ENCODE measurements around the gene RAB7A.

Gene RAB7A

DNA sequence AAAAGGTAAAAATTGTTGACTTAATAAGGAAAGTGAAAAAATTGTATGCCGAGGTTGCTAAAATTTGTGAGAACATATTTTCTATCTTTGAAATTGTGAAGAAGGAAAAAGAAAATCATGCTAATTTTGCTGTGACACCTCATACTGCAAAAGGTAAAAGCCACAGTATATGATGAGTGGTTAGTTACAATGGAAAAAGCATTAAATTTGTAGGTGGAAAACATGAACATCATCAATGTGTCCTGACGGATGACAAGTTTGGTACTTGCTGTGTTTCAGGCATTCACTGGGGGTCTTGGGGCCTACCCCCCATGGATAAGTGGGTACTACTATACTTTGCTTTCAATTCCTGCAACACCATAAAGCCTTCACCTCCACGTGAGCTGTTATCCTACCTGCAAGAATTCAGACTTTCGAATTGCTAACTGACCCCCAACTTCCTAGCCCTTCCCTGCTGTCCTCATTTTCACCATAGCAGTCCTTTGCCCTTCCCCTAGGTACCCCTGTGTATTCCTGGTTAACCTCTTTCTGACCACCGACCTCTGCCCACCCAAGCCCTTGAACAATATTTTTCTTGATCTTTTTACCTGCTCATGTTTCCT, 62.4 kb downstream of the RAB7A start:
- no peaks in the 10 kb centered on the region for H3K36me3 ChIP-seq (ENCODE audit: control insufficient read depth in 2 of 2, insufficient read depth in 2 of 2, low read length in 2 of 2)
- no peak overlapping the region for H3K4me3 ChIP-seq (ENCODE audit: low read length in 2 of 2)
- H3K9me3 ChIP-seq (ENCODE audit: control insufficient read depth in 2 of 2, low read length in 2 of 2): no peaks in the 10 kb centered on the region
- peaks cover 27% of the 10 kb centered on the region for H3K4me1 ChIP-seq (ENCODE audit: control insufficient read depth, insufficient read depth, low read length)
- no peaks in the 10 kb centered on the region for H3K27me3 ChIP-seq (ENCODE audit: control insufficient read depth in 1 of 2, insufficient read depth in 2 of 2, low read length in 2 of 2)
- no peak overlapping the region for H3K9ac ChIP-seq (ENCODE audit: low read length in 2 of 2)
- no peak overlapping the region for H3K27ac ChIP-seq (ENCODE audit: low read length)

DNA sequence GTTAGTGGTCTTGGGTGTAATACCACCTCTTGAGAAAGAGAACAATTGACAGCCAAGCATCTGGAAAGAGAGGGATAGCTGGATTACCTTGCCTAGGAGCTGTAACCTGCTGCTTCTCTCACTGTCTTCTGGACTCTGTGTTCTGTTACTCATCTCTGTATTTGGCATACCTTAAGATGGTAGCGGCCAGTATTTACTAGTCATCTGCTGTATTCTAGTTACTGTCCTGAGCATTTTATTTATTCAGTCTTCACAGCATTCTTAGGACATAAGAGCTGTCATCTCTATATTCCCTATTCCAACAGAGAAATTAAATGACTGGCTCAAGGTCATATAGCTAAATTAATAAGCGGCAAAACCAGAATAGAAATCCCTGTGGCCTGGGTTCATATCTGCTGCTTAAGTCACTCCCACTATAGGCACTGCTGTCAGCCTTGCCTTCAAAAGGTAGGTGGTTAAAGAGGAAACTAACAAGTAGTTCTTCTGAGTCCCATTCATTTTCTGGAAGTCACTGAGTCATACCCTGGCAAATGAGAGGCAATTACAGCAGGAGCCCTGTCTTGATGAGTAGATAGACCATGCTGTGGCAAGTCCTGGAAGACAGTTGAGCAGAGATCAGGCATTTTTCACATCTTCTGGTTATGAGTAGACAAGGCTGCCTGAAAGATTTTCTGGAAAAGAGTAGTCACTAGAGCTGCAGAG, 68.2 kb downstream of the RAB7A start:
- Histone ChIP-seq H3K4me3 (ENCODE audit: low read length in 2 of 2) (no peak overlapping the region), H3K27me3 (ENCODE audit: control insufficient read depth in 1 of 2, insufficient read depth in 2 of 2, low read length in 2 of 2) (no peaks in the 10 kb centered on the region), H3K9me3 (ENCODE audit: control insufficient read depth in 2 of 2, low read length in 2 of 2) (no peaks in the 10 kb centered on the region), H3K4me1 (ENCODE audit: control insufficient read depth, insufficient read depth, low read length) (peaks cover 16% of the 10 kb centered on the region), H3K9ac (ENCODE audit: low read length in 2 of 2) (no peak overlapping the region), H3K27ac (ENCODE audit: low read length) (no peak overlapping the region), H3K36me3 (ENCODE audit: control insufficient read depth in 2 of 2, insufficient read depth in 2 of 2, low read length in 2 of 2) (peaks cover 8 to 16% of the 10 kb centered on the region in 2 donors)

DNA sequence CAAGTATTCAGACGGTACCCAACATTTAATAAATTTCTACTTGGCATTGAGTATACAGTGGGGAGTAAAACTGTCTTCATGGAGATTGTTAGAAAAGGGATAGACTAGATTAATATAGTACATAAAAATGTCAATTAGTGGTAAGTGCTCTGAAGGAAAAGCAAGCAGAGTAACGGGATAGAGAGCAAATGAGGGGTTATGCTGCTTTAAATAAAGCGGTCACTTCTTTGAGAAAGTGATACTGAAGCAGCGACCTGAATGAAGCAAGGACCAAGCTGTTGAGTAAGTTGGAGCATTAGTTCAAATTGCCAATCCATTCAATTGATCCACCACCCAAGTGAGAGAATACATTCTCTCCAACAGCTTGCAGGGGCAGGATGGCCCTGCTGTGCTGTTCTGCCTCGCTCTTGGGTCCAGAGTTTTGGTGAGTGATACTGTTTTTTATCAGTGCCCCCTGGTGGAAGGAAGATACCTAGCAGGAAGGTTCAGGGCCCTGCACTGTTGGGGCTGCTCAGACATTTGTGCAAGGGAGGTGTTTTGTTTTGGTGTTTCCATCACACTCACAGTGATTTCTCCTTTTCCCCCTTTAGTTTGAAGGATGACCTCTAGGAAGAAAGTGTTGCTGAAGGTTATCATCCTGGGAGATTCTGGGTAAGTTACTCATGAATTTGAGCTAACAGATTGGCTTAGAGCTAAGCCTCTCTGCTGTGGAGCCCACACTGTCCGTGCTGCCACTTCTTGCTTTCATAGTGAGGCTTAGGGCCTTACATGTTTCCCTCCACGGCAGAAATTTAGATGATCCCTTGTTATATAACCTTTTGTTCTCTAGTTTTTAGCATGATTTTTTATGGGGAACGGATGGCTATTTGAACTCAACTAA, 69.0 kb downstream of the RAB7A start:
- peaks cover 16% of the 10 kb centered on the region for H3K4me1 ChIP-seq (ENCODE audit: control insufficient read depth, insufficient read depth, low read length)
- H3K27me3 ChIP-seq (ENCODE audit: control insufficient read depth in 1 of 2, insufficient read depth in 2 of 2, low read length in 2 of 2): no peaks in the 10 kb centered on the region
- H3K36me3 ChIP-seq (ENCODE audit: control insufficient read depth in 2 of 2, insufficient read depth in 2 of 2, low read length in 2 of 2): peaks cover 14 to 20% of the 10 kb centered on the region in 2 donors
- peak overlapping the region; percentile 16 to 29 for H3K9ac ChIP-seq (ENCODE audit: low read length in 2 of 2)
- H3K27ac ChIP-seq (ENCODE audit: low read length): no peak overlapping the region
- H3K9me3 ChIP-seq (ENCODE audit: control insufficient read depth in 2 of 2, low read length in 2 of 2): no peaks in the 10 kb centered on the region
- H3K4me3 ChIP-seq (ENCODE audit: low read length in 2 of 2): peak overlapping the region in 1 of 2 donors; percentile 4

GRCh38 chr3:128799653-128800052, 73.7 kb downstream of the RAB7A start:
- no peak overlapping the region for H3K9ac ChIP-seq (ENCODE audit: low read length in 2 of 2)
- H3K36me3 ChIP-seq (ENCODE audit: control insufficient read depth in 2 of 2, insufficient read depth in 2 of 2, low read length in 2 of 2): peaks cover 14 to 20% of the 10 kb centered on the region in 2 donors
- H3K27me3 ChIP-seq (ENCODE audit: control insufficient read depth in 1 of 2, insufficient read depth in 2 of 2, low read length in 2 of 2): no peaks in the 10 kb centered on the region
- H3K27ac ChIP-seq (ENCODE audit: low read length): no peak overlapping the region
- no peak overlapping the region for H3K4me3 ChIP-seq (ENCODE audit: low read length in 2 of 2)
- no peaks in the 10 kb centered on the region for H3K9me3 ChIP-seq (ENCODE audit: control insufficient read depth in 2 of 2, low read length in 2 of 2)
- peaks cover 20% of the 10 kb centered on the region for H3K4me1 ChIP-seq (ENCODE audit: control insufficient read depth, insufficient read depth, low read length)

GRCh38 chr3:128800241-128801187, 74.5 kb downstream of the RAB7A start:
- peak overlapping the region; percentile 24 for H3K27ac ChIP-seq (ENCODE audit: low read length)
- peaks cover 14 to 20% of the 10 kb centered on the region in 2 donors for H3K36me3 ChIP-seq (ENCODE audit: control insufficient read depth in 2 of 2, insufficient read depth in 2 of 2, low read length in 2 of 2)
- peak overlapping the region in 1 of 2 donors; percentile 16 for H3K4me3 ChIP-seq (ENCODE audit: low read length in 2 of 2)
- H3K9ac ChIP-seq (ENCODE audit: low read length in 2 of 2): no peak overlapping the region
- peaks cover 23% of the 10 kb centered on the region for H3K4me1 ChIP-seq (ENCODE audit: control insufficient read depth, insufficient read depth, low read length)
- H3K9me3 ChIP-seq (ENCODE audit: control insufficient read depth in 2 of 2, low read length in 2 of 2): no peaks in the 10 kb centered on the region
- H3K27me3 ChIP-seq (ENCODE audit: control insufficient read depth in 1 of 2, insufficient read depth in 2 of 2, low read length in 2 of 2): no peaks in the 10 kb centered on the region

GRCh38 chr3:128801779-128802380, 75.9 kb downstream of the RAB7A start:
- Histone ChIP-seq H3K4me1 (ENCODE audit: control insufficient read depth, insufficient read depth, low read length) (peaks cover 23% of the 10 kb centered on the region), H3K9ac (ENCODE audit: low read length in 2 of 2) (no peak overlapping the region), H3K4me3 (ENCODE audit: low read length in 2 of 2) (no peak overlapping the region), H3K36me3 (ENCODE audit: control insufficient read depth in 2 of 2, insufficient read depth in 2 of 2, low read length in 2 of 2) (peaks cover 22 to 29% of the 10 kb centered on the region in 2 donors), H3K27me3 (ENCODE audit: control insufficient read depth in 1 of 2, insufficient read depth in 2 of 2, low read length in 2 of 2) (no peaks in the 10 kb centered on the region), H3K27ac (ENCODE audit: low read length) (no peak overlapping the region), H3K9me3 (ENCODE audit: control insufficient read depth in 2 of 2, low read length in 2 of 2) (no peaks in the 10 kb centered on the region)

- Histone ChIP-seq H3K9ac (ENCODE audit: low read length in 2 of 2) (no peak overlapping the region), H3K27ac (ENCODE audit: low read length) (no peak overlapping the region), H3K9me3 (ENCODE audit: control insufficient read depth in 2 of 2, low read length in 2 of 2) (no peaks in the 10 kb centered on the region), H3K4me3 (ENCODE audit: low read length in 2 of 2) (no peak overlapping the region), H3K27me3 (ENCODE audit: control insufficient read depth in 1 of 2, insufficient read depth in 2 of 2, low read length in 2 of 2) (no peaks in the 10 kb centered on the region), H3K36me3 (ENCODE audit: control insufficient read depth in 2 of 2, insufficient read depth in 2 of 2, low read length in 2 of 2) (peaks cover 26 to 29% of the 10 kb centered on the region in 2 donors), H3K4me1 (ENCODE audit: control insufficient read depth, insufficient read depth, low read length) (peaks cover 23% of the 10 kb centered on the region)
These were observed 77.3 kb downstream of the RAB7A start for GRCh38 chr3:128803307-128803706.

GRCh38 chr3:128804017-128804810, 78.2 kb downstream of the RAB7A start:
- peaks cover 27% of the 10 kb centered on the region for H3K4me1 ChIP-seq (ENCODE audit: control insufficient read depth, insufficient read depth, low read length)
- peak overlapping the region; percentile 22 to 52 for H3K4me3 ChIP-seq (ENCODE audit: low read length in 2 of 2)
- no peak overlapping the region for H3K27ac ChIP-seq (ENCODE audit: low read length)
- H3K9me3 ChIP-seq (ENCODE audit: control insufficient read depth in 2 of 2, low read length in 2 of 2): no peaks in the 10 kb centered on the region
- H3K27me3 ChIP-seq (ENCODE audit: control insufficient read depth in 1 of 2, insufficient read depth in 2 of 2, low read length in 2 of 2): no peaks in the 10 kb centered on the region
- H3K9ac ChIP-seq (ENCODE audit: low read length in 2 of 2): no peak overlapping the region
- peaks cover 25 to 31% of the 10 kb centered on the region in 2 donors for H3K36me3 ChIP-seq (ENCODE audit: control insufficient read depth in 2 of 2, insufficient read depth in 2 of 2, low read length in 2 of 2)

DNA sequence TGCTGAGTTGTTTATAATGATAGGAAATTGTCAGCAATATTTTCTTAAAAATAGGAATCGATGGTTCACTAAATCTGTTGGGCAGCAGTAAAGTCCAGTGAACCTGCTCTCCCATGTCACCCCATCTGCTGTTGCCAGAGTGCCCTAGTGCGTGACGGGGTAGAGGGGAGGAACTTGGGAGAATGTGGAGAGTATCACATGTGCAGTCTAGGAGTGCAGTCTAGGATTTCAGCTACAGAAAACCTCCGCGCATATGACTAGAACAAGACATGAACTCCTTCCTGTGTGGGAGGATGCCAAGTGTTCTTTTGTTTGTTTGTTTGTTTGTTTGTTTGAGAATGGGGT, 78.8 kb downstream of the RAB7A start:
- no peak overlapping the region for H3K9ac ChIP-seq (ENCODE audit: low read length in 2 of 2)
- H3K27ac ChIP-seq (ENCODE audit: low read length): peak overlapping the region; percentile 7
- no peaks in the 10 kb centered on the region for H3K27me3 ChIP-seq (ENCODE audit: control insufficient read depth in 1 of 2, insufficient read depth in 2 of 2, low read length in 2 of 2)
- no peaks in the 10 kb centered on the region for H3K9me3 ChIP-seq (ENCODE audit: control insufficient read depth in 2 of 2, low read length in 2 of 2)
- peaks cover 20 to 29% of the 10 kb centered on the region in 2 donors for H3K36me3 ChIP-seq (ENCODE audit: control insufficient read depth in 2 of 2, insufficient read depth in 2 of 2, low read length in 2 of 2)
- peak overlapping the region in 1 of 2 donors; percentile 35 for H3K4me3 ChIP-seq (ENCODE audit: low read length in 2 of 2)
- H3K4me1 ChIP-seq (ENCODE audit: control insufficient read depth, insufficient read depth, low read length): peaks cover 29% of the 10 kb centered on the region

Data from stomach smooth muscle (tissue), 2 donors.